Tongue (tissue), 2 donors: ENCODE measurements around the gene CUL9. TPM values are rescaled to one million over a fixed set of nuclear protein-coding genes. Genes with fewer than 3 reads are reported as not detected.

Experiments used
- DNase-seq: peaks from one replicate; pipeline ENCODE4 v3.0.0-alpha.2; 2015
- total RNA-seq: library from RNA; depleted of rRNA; stranded (reverse); fragments of >200 nt; gene quantifications from one replicate; pipeline ENCODE4 v1.2.3, GENCODE V29; 2014

The CUL9 gene
- total RNA-seq, 1 donor from 2014 or later, result 16.3 TPM

DNA sequence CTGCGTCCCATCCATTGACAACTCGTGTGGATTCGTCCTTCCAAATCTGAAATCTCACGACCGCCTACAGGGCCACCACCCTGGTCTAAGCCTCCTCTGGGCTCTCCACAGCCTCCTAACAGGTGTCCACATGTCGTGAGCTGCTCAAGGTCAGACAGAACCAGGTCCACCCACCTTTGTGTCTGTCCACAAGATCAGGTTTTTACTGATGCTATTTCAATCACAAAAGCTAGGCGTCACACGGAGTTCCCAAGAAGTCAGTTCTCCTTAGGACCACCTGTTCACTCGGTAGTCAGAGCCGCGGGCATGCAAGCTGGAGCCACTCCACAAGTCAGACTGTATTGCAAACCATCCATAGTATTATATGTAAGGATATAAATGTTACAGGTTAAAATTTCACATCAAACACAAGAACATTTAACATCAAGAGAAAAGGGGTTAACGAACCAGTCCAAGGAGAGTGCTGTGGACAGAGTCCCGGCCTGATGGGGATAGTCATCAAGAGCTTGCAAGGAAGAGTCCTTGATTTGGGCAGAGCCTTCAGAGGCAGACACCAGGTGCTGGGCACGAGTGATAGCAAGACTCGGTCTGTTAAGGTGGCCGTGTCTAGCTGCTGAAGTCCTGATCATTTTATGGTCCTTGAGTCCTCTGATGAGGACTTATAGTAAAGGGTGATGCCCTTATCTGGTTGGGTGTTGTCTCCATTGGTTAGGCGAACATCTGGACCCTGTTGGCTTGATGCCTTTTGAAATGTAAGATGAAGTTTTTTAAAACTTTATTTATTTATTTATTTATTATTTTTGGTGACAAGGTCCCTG is 48.0 kb downstream of the CUL9 start:
- peak; percentile 16 for DNase-seq

- DNase-seq, result no peak
Observed at GRCh38 chr6:43231053-43231452, 49.1 kb downstream of the CUL9 start.

GRCh38 chr6:43231735-43232450 is 49.9 kb downstream of the CUL9 start:
- no peak for DNase-seq

GRCh38 chr6:43235841-43236240 is 53.8 kb downstream of the CUL9 start:
- no peak for DNase-seq

- no peak for DNase-seq
Observed at GRCh38 chr6:43239054-43239453, 57.1 kb downstream of the CUL9 start.

GRCh38 chr6:43240950-43241349 is 59.0 kb downstream of the CUL9 start:
- no peak for DNase-seq

- no peak for DNase-seq
Observed at GRCh38 chr6:43241446-43241845, 59.5 kb downstream of the CUL9 start.

DNA sequence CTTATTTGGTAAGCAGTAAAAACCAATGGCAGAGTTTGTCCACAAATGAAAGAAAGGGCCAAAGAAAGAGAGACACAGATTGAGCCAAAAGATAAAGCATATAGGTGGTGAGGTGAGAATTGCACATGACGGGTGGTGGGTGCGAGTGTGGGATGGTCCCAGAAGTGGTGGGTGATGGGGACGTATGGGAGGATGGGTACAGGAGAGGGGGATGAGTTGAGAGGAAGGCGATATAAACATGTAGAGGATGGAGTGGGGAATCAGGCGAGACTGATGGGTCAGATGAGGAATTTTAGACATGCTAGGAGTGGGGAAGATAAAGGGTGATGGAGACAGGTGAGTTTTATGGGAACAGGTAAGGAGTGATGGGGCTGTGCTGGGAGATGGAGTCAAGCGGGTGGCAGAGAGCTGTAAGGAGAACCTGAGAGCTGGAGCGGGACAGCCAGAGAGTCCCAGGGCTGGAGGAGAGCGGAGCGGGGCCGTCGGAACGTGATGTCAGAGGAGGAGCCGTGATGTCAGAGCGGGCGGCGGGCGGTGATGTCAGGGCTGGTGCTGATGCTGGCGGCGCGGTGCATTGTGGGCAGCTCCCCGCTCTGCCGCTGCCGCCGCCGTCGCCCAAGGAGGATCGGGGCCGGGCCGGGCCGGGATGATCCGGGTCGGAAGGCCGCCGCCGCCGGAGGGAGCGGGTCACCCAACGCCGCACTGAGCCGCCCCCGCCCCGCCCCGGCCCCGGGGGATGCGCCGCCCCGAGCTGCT is 61.1 kb downstream of the CUL9 start, which contains the start of gene TTBK1:
TSS of gene TTBK1 (plus strand) at position 574 of the 756 bp plus-strand sequence. CDS start 3,180 bp downstream, outside the sequence.
- DNase-seq, result no peak

- DNase-seq, result no peak
Observed at GRCh38 chr6:43243664-43244321, 61.8 kb downstream of the CUL9 start.

DNA sequence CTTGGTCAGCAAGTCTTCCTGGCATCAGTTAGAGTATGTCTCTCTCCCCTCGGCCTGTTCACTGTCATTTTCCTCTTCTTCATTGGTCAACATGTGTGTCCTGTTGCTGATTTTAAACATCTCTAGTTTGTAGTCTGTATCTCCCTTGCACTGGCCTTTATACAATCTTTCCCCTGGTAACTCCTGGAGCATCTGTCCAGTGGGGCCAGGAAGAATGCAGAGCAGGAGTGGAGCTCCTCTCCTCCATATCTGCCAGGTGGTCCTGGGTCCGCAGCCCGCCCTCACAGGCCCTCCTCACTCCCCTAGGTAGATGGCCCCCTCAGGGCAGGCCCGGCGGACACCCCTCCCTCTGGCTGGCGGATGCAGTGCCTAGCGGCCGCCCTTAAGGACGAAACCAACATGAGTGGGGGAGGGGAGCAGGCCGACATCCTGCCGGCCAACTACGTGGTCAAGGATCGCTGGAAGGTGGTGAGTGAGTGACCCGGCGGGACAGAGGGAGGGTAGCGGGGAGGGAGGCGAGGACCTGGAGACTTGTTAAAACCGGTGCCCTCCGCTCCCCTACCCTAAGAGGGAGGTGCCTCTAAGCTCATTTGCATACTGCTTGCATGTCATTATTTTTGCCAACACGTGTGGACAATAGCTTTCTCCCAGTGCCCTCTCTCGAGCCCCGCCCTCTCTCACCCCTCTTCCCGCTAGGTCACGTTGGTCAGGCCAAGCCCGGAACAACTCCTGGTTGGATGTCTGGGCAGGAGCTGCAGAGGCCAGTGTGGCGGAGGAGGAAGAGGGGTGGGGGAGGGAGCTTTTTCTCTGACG is 64.5 kb downstream of the CUL9 start:
- DNase-seq, result no peak

- peak; percentile 77 for DNase-seq
Observed at GRCh38 chr6:43247114-43247999, 65.4 kb downstream of the CUL9 start.

GRCh38 chr6:43248101-43248500 is 66.1 kb downstream of the CUL9 start:
- DNase-seq, result no peak

GRCh38 chr6:43248791-43249190 is 66.8 kb downstream of the CUL9 start:
- DNase-seq, result no peak

DNA sequence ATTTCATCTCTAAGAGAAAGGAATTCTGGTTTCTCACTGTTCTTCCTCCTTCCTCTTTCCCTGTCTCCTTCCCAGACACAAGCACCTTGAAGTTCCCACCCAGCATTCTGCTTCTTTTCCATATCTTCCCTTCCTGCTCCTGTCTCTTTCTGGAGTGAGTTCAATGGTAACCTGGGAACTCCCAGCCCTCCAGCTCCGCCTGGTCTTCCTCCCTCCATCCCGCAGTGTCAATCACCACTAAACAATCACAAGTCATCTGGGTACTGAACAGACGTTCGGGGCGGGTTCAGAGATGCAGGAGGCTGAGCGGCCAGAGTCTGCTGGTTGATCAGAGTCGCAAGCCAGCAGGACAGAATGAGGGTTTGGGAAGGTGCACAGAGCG is 69.0 kb downstream of the CUL9 start:
- no peak for DNase-seq

DNA sequence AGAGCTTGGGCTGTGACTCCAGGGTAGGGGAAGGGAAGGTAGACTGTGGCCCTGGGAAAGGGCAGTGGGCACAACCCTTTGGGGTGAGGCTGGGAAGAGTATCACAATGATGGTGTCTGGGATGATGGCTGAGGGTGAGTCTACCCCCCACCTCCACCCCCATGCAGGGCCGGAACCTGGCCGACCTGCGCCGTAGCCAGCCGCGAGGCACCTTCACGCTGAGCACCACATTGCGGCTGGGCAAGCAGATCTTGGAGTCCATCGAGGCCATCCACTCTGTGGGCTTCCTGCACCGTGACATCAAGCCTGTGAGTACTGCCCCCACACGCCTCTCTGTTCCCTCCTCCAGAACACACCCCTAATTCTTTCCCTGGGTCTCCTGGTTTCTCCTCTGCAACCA is 71.4 kb downstream of the CUL9 start:
- no peak for DNase-seq

- no peak for DNase-seq
Observed at GRCh38 chr6:43254138-43254817, 72.3 kb downstream of the CUL9 start.

- no peak for DNase-seq
Observed at GRCh38 chr6:43254846-43255245, 72.8 kb downstream of the CUL9 start.

DNA sequence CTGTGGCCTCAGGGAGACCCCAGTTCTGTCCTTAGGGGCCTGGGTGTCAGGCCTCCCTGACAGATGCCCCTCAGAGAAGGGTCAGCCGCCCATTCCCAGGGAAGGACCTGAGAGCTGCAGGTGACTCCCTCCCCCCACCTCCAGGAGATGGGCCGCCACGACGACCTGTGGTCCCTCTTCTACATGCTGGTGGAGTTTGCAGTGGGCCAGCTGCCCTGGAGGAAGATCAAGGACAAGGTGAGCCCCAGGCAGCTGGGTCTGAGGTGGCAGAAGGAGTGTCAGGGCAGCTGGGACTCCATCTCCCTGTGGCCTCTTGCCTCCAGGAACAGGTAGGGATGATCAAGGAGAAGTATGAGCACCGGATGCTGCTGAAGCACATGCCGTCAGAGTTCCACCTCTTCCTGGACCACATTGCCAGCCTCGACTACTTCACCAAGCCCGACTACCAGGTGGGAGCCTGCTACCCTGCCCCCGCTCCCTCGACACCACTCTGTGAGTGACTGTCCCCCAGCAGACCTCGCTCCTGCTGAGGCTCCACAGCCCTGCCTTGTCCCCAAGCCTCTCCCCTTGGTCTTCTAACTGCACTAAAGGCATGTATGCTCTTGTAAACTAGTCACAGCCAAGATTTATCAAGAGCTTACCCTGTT is 73.5 kb downstream of the CUL9 start:
- DNase-seq, result no peak

GRCh38 chr6:43256670-43257366 is 74.8 kb downstream of the CUL9 start:
- no peak for DNase-seq
